AG10803 (cell line): ENCODE results near the gene MKI67.

Source experiments
- DNase-seq: peaks from one replicate; pipeline ENCODE4 v3.0.0; 2010; ENCODE audit warnings: low read depth
- H3K4me3 ChIP-seq: 2 replicates; pipeline ENCODE4 v1.5.1; 2011; ENCODE audit warnings: mild to moderate bottlenecking, low read length, control low read depth
- TF ChIP-seq, protein P1 (sequence below): conservative IDR thresholded peaks from 2 replicates; pipeline ENCODE4 v1.5.1; 2011; ENCODE audit warnings: mild to moderate bottlenecking, low read length, control low read depth, inconsistent platforms

Gene MKI67

DNA sequence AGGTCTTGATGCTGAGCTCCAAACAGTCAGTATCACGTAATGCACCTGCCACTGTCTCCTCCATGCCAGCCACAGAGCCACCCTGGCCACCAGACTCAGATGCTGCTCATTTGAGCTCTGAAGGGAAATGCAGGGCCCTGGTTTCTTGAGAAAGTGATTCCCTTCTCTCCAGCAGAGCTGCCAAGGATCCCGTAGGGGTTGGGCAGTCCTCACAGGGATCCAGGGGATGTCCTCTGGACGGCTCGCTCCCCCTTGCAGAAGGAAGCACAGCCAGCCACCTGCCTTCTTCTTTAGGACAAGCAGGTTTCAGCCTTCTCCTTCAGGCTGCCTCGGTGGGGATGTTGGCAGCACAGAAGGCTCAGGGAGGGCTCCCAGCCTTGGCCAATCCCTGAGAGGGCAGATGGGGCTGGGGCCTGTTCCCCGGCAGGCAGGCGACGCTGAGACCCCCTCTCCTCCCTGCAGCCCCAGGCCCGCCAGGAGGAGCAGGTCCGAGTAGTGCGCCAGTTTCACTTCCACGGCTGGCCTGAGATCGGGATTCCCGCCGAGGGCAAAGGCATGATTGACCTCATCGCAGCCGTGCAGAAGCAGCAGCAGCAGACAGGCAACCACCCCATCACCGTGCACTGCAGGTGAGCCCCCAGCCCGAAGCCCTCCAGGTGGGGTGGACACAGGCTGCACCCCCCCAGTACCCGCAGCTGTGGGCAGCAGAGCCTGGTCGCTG, 48.9 kb downstream of the MKI67 start:
- no peak overlapping the region for H3K4me3 ChIP-seq
- TF ChIP-seq, protein P1, sequence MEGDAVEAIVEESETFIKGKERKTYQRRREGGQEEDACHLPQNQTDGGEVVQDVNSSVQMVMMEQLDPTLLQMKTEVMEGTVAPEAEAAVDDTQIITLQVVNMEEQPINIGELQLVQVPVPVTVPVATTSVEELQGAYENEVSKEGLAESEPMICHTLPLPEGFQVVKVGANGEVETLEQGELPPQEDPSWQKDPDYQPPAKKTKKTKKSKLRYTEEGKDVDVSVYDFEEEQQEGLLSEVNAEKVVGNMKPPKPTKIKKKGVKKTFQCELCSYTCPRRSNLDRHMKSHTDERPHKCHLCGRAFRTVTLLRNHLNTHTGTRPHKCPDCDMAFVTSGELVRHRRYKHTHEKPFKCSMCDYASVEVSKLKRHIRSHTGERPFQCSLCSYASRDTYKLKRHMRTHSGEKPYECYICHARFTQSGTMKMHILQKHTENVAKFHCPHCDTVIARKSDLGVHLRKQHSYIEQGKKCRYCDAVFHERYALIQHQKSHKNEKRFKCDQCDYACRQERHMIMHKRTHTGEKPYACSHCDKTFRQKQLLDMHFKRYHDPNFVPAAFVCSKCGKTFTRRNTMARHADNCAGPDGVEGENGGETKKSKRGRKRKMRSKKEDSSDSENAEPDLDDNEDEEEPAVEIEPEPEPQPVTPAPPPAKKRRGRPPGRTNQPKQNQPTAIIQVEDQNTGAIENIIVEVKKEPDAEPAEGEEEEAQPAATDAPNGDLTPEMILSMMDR = no peak
- no peak for DNase-seq

DNA sequence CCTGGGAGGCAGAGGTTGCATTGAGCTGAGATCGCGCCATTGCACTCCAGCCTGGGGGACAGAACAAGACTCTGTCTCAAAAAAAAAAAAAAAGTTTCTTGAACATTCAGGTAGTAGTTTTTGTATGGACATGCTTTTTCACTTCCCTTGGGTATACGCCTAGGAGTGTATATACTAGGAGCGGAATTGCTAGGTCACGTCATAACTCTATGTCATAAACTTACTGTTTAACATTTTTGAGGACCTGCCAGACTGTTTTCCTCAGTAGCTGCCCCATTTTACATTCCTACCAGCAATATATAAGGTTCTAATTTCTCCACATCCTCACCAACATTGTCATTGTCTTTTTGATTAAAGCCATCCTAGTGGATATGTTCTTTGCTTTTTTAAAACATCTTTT, 51.6 kb downstream of the MKI67 start:
- TF ChIP-seq, protein P1 = no peak
- no peak for DNase-seq
- no peak overlapping the region for H3K4me3 ChIP-seq

DNA sequence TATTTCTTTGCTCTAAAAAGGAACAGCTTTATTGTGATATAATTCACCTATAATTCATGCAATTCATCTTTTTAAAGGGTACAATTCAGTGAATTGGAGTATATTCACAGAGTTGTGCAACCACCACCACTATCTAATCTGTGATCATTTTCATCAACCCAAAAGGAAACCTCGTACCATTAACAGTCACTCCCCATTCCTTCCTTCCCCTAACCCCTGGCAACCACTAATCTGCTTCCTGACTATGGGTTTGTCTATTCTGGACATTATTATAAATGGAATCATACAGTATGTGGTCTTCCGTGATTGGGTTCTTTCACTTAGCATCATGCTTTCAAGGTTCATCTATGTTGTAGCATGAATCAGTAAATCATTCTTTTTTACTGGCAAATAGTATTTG, 52.3 kb downstream of the MKI67 start:
- no peak overlapping the region for H3K4me3 ChIP-seq
- TF ChIP-seq, protein P1 = no peak
- no peak for DNase-seq

DNA sequence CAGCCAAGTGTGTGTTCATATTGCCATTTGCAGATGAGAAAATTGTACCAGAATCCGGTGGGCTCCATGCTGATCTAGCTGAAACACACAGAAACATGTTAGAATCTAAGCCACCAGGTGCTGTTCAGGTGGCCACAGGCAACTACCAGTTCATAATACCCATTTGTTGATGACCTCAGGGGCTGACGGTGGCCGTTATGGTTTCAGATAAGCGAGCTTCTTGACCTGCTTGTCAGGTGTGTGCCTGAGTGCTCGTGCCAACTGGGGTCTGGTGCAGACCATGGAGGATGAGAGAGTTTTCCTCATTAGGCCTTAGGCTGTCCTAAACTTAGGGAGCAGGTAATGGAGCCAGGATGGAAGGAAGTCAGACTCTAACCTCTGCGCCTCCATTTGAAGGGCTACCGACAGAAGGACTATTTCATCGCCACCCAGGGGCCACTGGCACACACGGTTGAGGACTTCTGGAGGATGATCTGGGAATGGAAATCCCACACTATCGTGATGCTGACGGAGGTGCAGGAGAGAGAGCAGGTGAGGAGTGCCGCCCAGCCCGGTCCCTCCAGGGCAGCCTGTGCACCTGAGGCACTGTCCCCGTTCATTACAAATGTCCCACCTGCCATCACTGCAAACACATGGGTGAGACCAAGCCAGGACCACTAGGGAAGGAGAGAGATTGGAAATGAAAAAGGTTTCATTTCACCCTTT, 53.1 kb downstream of the MKI67 start:
- H3K4me3 ChIP-seq = no peak overlapping the region
- TF ChIP-seq, protein P1 = no peak
- DNase-seq = no peak

DNA sequence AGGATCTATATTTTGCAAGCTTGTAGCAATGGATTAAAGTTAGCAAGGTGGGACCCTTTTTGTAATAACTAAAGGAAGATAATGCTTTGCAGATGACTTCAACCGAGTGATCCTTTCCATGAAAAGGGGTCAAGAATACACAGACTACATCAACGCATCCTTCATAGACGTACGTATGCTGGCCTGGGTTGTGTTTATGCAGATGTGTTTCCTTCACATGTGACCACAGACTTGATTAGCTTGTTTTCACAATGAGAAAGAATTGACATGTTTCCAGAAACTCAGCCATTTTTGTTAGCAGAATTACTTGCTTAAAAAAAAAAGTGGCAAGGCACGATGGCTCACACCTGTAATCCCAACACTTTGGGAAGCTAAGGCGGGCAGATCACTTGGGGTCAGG, 54.2 kb downstream of the MKI67 start:
- no peak overlapping the region for H3K4me3 ChIP-seq
- no peak for DNase-seq
- TF ChIP-seq, protein P1 = no peak

DNA sequence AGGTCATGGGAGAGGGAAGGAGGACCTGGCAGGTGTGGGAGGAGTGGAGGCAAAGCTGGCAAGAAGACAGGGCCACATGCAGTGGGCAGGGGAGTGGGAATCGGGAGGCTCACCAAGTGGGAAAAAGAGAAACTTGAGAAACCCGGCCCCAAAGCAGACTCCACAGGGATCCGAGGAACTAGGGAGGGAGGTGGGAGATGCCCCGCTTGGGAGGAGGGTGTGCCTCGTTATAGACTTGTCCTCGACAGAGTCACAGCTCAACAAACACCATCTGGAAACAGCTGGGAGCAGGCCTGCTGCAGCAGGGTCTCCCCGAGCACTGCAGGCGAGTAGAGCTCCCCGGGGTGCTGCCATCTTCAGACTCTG, 54.8 kb downstream of the MKI67 start:
- no peak for DNase-seq
- TF ChIP-seq, protein P1 = no peak
- no peak overlapping the region for H3K4me3 ChIP-seq

DNA sequence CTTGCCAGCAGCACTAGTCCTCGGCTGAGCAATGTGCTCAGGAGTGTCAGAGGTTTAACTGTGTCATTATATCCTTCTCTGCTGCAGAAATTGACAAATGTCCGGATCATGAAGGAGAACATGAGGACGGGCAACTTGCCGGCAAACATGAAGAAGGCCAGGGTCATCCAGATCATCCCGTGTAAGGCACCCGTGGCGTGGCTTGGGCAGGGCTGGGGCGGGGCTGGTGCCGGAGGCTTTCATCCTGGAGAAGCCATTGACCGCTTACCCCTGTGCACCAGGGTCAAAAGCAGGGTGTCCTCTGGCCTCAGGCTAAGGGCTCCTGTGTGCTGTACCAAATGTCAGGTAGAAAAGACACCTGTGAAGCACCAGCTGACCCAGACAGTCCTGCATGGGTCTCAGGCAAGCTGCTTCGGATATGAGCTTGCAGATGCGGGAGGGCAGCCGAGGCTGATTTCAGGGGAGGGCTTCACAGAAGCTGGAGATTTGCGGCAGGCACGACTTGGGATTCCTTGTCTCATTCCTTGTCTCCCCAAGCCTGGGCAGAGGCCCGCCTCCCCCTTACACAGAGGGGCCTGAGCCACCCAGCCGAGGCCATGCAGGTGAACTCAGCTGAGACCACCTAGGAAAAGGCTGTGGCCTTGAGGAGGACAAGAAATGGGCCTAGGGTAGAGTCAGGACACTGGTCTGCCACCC, 55.4 kb downstream of the MKI67 start:
- H3K4me3 ChIP-seq = no peak overlapping the region
- TF ChIP-seq, protein P1 = no peak
- DNase-seq = no peak
